B cell (primary cell): ENCODE measurements around the gene LIME1. TPM values are rescaled to one million over a fixed set of nuclear protein-coding genes. Genes with fewer than 3 reads are reported as not detected.

Experiments used
- ATAC-seq: fragments of 200-7000 bp; cut with Tn5 transposase; one replicate; pipeline ENCODE4 v1.10.0; 2021; ENCODE audit warnings: low read depth, mild to moderate bottlenecking, moderate number of reproducible peaks, moderate library complexity
- CTCF ChIA-PET: fragments of 350-600 bp; sonication (Branson Sonifier 250); formaldehyde crosslinking; loops from one replicate; lab custom pipeline; 2021; ENCODE audit warnings: antibody characterized with exemption, inconsistent platforms; lab: Charles Lee
- POLR2A ChIA-PET: fragments of 350-600 bp; sonication (Branson Sonifier 250); formaldehyde crosslinking; loops from one replicate; lab custom pipeline; 2021; ENCODE audit warnings: antibody characterized with exemption; lab: Charles Lee
- DNase-seq: peaks from one replicate; pipeline ENCODE4 v3.0.0; 2013
- H2AFZ ChIP-seq: 2 replicates; pipeline ENCODE4 v1.6.1; 2012; ENCODE audit warnings: mild to moderate bottlenecking, low read depth, low read length; ENCODE audit not compliant: insufficient read depth, poor library complexity, severe bottlenecking
- H3K27ac ChIP-seq, 2 donors: 1 replicate in 1 of 2; 2 replicates in 1 of 2; pipeline ENCODE4 v1.5.1; 2012 to 2013; ENCODE audit warnings: low read length in 2 of 2, mild to moderate bottlenecking in 2 of 2, moderate library complexity in 1 of 2
- H3K27me3 ChIP-seq, 4 experiments: fragments of 200-600 bp in 1 of 4; sonication (generic) in 1 of 4; replicated peaks in 1 of 4; 1 replicate in 2 of 4; 2 replicates in 2 of 4; pipeline versions ENCODE4 v1.6.1 to v1.7.0; 2013 to 2016; ENCODE audit warnings: low read length in 3 of 4, mild to moderate bottlenecking in 2 of 4, mixed read lengths in 1 of 4, moderate library complexity in 1 of 4; ENCODE audit not compliant: insufficient read depth in 4 of 4, control insufficient read depth in 3 of 4; ENCODE audit errors: control extremely low read depth in 1 of 4
- H3K36me3 ChIP-seq, 2 experiments: replicated peaks in 1 of 2; 1 replicate in 1 of 2; 2 replicates in 1 of 2; pipeline versions ENCODE4 v1.6.1 to v1.7.1; 2013; ENCODE audit warnings: low read length in 1 of 2; ENCODE audit not compliant: insufficient read depth in 2 of 2, control insufficient read depth in 1 of 2; ENCODE audit errors: control extremely low read depth in 1 of 2, extremely low read depth in 1 of 2
- H3K4me1 ChIP-seq, 2 donors: fragments of 200-600 bp in 1 of 2; sonication (generic) in 1 of 2; 1 replicate in 1 of 2; 2 replicates in 1 of 2; pipeline versions ENCODE4 v1.5.1 to v1.6.1; 2013 to 2017; ENCODE audit warnings: low read length in 2 of 2; ENCODE audit not compliant: control insufficient read depth in 2 of 2, insufficient read depth in 2 of 2
- H3K4me2 ChIP-seq: replicated peaks from 2 replicates; pipeline ENCODE3; 2012; ENCODE audit warnings: mild to moderate bottlenecking, low read depth, low read length; ENCODE audit not compliant: poor library complexity, severe bottlenecking
- H3K4me3 ChIP-seq, 5 experiments: fragments of 200-600 bp in 1 of 5; sonication (generic) in 1 of 5; 1 replicate in 3 of 5; 2 replicates in 2 of 5; pipeline versions ENCODE4 v1.5.1 to v1.7.0; 2011 to 2016; ENCODE audit warnings: low read length in 4 of 5, mild to moderate bottlenecking in 4 of 5, low read depth in 2 of 5, control low read depth in 1 of 5, moderate library complexity in 1 of 5; ENCODE audit not compliant: insufficient read depth in 1 of 5; ENCODE audit errors: control extremely low read depth in 1 of 5, extremely low read depth in 1 of 5
- H3K79me2 ChIP-seq: fragments of 200-600 bp; sonication (generic); one replicate; pipeline ENCODE4 v1.6.0; 2016; ENCODE audit warnings: low read length; ENCODE audit not compliant: control insufficient read depth, insufficient read depth
- H3K9ac ChIP-seq: fragments of 200-600 bp; sonication (generic); 2 replicates; pipeline ENCODE4 v1.6.1; 2017; ENCODE audit warnings: mild to moderate bottlenecking, low read length, moderate library complexity
- H3K9me3 ChIP-seq, 3 donors: one replicate each; pipeline versions ENCODE4 v1.6.1 to v1.7.1; 2013; ENCODE audit warnings: low read length in 2 of 3; ENCODE audit not compliant: control insufficient read depth in 2 of 3, insufficient read depth in 1 of 3; ENCODE audit errors: control extremely low read depth in 1 of 3
- H4K20me1 ChIP-seq: 2 replicates; pipeline ENCODE4 v1.6.0; 2012; ENCODE audit warnings: mild to moderate bottlenecking, low read length; ENCODE audit not compliant: insufficient read depth, control insufficient read depth, poor library complexity, severe bottlenecking
- H3K27ac Mint-ChIP-seq: one replicate; pipeline ENCODE4 v1.8.0; 2021; ENCODE audit warnings: mixed read lengths
- H3K27me3 Mint-ChIP-seq: one replicate; pipeline ENCODE4 v1.8.0; 2021; ENCODE audit warnings: mixed read lengths
- H3K4me1 Mint-ChIP-seq: one replicate; pipeline ENCODE4 v1.8.0; 2021; ENCODE audit warnings: mixed read lengths
- H3K4me3 Mint-ChIP-seq: one replicate; pipeline ENCODE4 v1.8.0; 2021; ENCODE audit warnings: mixed read lengths
- H3K9me3 Mint-ChIP-seq: one replicate; pipeline ENCODE4 v1.8.0; 2022; ENCODE audit warnings: mixed read lengths; ENCODE audit not compliant: insufficient read depth
- EZH2 ChIP-seq: IDR thresholded peaks from 2 replicates; pipeline ENCODE4 v1.6.1; 2012; ENCODE audit warnings: borderline replicate concordance, low read depth, mild to moderate bottlenecking, moderate library complexity, low read length; ENCODE audit not compliant: insufficient read depth, poor library complexity, severe bottlenecking
- WGBS: methylation state at CpG from one replicate; pipeline ENCODE4 v1.1.5; 2013; ENCODE audit warnings: missing lambda C conversion rate; ENCODE audit not compliant: insufficient coverage; 5-methylcytosine and 5-hydroxymethylcytosine counted together
- intact Hi-C: fragments of 100-400 bp; cut with micrococcal nuclease; formaldehyde crosslinking; loops from one replicate; pipeline ENCODE4 v1.10.0; 2022
- polyA plus RNA-seq: library from polyadenylated mRNA; depleted of rRNA; stranded (reverse); fragments of >200 nt; gene quantifications from 2 replicates; pipeline ENCODE4 v1.2.3, GENCODE V29; 2012
- total RNA-seq, 2 donors: library from RNA; stranded (reverse); fragments of 120-200 nt in 1 of 2; gene quantifications; 1 replicate in 1 of 2; 2 replicates in 1 of 2; pipeline versions ENCODE4 v1.2.3 to v1.2.4, GENCODE V29; 2013 to 2022
- TF ChIP-seq, protein P1 (sequence below): fragments of 200-600 bp; IDR thresholded peaks from one replicate; pipeline ENCODE4 v1.8.0; 2022; ENCODE audit warnings: antibody characterized with exemption, mild to moderate bottlenecking

LIME1 gene
- total and polyA plus RNA-seq, 2 donors (not counting 1 experiment from before 2014, with no cell fraction given): 14.5 to 95.2 TPM

- H3K27ac Mint-ChIP-seq: peak overlapping the region; percentile 53
- TF ChIP-seq, protein P1, sequence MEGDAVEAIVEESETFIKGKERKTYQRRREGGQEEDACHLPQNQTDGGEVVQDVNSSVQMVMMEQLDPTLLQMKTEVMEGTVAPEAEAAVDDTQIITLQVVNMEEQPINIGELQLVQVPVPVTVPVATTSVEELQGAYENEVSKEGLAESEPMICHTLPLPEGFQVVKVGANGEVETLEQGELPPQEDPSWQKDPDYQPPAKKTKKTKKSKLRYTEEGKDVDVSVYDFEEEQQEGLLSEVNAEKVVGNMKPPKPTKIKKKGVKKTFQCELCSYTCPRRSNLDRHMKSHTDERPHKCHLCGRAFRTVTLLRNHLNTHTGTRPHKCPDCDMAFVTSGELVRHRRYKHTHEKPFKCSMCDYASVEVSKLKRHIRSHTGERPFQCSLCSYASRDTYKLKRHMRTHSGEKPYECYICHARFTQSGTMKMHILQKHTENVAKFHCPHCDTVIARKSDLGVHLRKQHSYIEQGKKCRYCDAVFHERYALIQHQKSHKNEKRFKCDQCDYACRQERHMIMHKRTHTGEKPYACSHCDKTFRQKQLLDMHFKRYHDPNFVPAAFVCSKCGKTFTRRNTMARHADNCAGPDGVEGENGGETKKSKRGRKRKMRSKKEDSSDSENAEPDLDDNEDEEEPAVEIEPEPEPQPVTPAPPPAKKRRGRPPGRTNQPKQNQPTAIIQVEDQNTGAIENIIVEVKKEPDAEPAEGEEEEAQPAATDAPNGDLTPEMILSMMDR: no peak
- no peak for TF ChIP-seq EZH2
- peak overlapping the region in 2 of 5 experiments; percentile 45 to 46 for H3K4me3 ChIP-seq
- peaks cover 35 to 46% of the 10 kb centered on the region in 2 donors for H3K4me1 ChIP-seq
- H3K9me3 Mint-ChIP-seq: no peaks in the 10 kb centered on the region
- H2AFZ ChIP-seq: no peak overlapping the region
- no peak overlapping the region for H3K27ac ChIP-seq
- POLR2A ChIA-PET: interaction anchor here (0.9 to 1.8 kb wide), 3 partner anchors 9 to 126 kb away, joined by 3 to 8 read pairs (median 3); partner anchors contain the start of genes ARFRP1, TPD52L2 and ZGPAT
- peaks cover 0 to 21% of the 10 kb centered on the region in 2 experiments for H3K36me3 ChIP-seq
- H3K4me2 ChIP-seq: peak overlapping the region; percentile 93
- no peaks in the 10 kb centered on the region for H3K9me3 ChIP-seq
- peaks cover 21% of the 10 kb centered on the region for H3K79me2 ChIP-seq
- no peaks in the 10 kb centered on the region for H3K27me3 Mint-ChIP-seq
- peaks cover 22% of the 10 kb centered on the region for H3K4me1 Mint-ChIP-seq
- intact Hi-C loops: loop anchor here (1.0 to 5.0 kb wide), 2 partner anchors 126 to 201 kb away; partner anchors contain the start of gene PTK6
- H3K9ac ChIP-seq: peak overlapping the region; percentile 48
- ATAC-seq (no peak), DNase-seq (peak; percentile 61)
- peaks cover 36% of the 10 kb centered on the region for H4K20me1 ChIP-seq
- 46% methylated on average over 26 of the region's 26 CpGs for WGBS
- CTCF ChIA-PET: interaction anchor here (1.0 kb wide), 1 partner anchor 201 kb away, joined by 3 read pairs; the partner anchor contains the start of gene PTK6
- no peaks in the 10 kb centered on the region for H3K27me3 ChIP-seq
- H3K4me3 Mint-ChIP-seq: peak overlapping the region; percentile 80
These were observed 2.2 kb downstream of the LIME1 start for GRCh38 chr20:63738687-63739129.
